OCI-LY7 (cell line): ENCODE measurements around the gene SMYD3. TPM values are rescaled to one million over a fixed set of nuclear protein-coding genes. Genes with fewer than 3 reads are reported as not detected.

Experiments used
- BruUV-seq: library from RNA; stranded (reverse); fragments of 400-500 nt; replicated peaks from 2 replicates; lab custom pipeline; 2021; lab: Mats Ljungman, UMichigan
- CTCF ChIA-PET: fragments of 300-600 bp; sonication (Branson Sonifier 250); formaldehyde crosslinking; loops from one replicate; lab custom pipeline; 2022; ENCODE audit warnings: antibody characterized with exemption; ENCODE audit not compliant: unreplicated experiment; lab: Charles Lee
- POLR2A ChIA-PET: fragments of 300-600 bp; sonication (Branson Sonifier 250); formaldehyde crosslinking; loops from one replicate; lab custom pipeline; 2022; ENCODE audit warnings: antibody characterized with exemption; lab: Charles Lee
- DNase-seq: peaks from one replicate; pipeline ENCODE4 v3.0.0-alpha.2; 2015; ENCODE audit warnings: low spot score
- H2AFZ ChIP-seq: fragments of 200-600 bp; sonication (generic), shearing (Covaris generic); 2 replicates; pipeline ENCODE4 v1.6.1; 2014; ENCODE audit warnings: mild to moderate bottlenecking, antibody characterized with exemption, low read length, moderate library complexity
- H3K27ac ChIP-seq: fragments of 200-600 bp; sonication (generic); 2 replicates; pipeline ENCODE4 v1.5.1; 2014; ENCODE audit warnings: mixed run types, low read depth, mild to moderate bottlenecking, moderate library complexity, low read length, inconsistent platforms; ENCODE audit not compliant: poor library complexity, severe bottlenecking
- H3K36me3 ChIP-seq: fragments of 200-600 bp; sonication (generic); 2 replicates; pipeline ENCODE4 v1.6.1; 2014; ENCODE audit warnings: mild to moderate bottlenecking, antibody characterized with exemption, low read length, moderate library complexity, mixed read lengths; ENCODE audit not compliant: insufficient read depth
- H3K4me1 ChIP-seq: fragments of 200-600 bp; sonication (generic); 2 replicates; pipeline ENCODE4 v1.5.1; 2014; ENCODE audit warnings: mild to moderate bottlenecking, low read length; ENCODE audit not compliant: insufficient read depth, poor library complexity, severe bottlenecking
- H3K4me2 ChIP-seq: fragments of 200-600 bp; sonication (generic); 2 replicates; pipeline ENCODE4 v1.6.1; 2014; ENCODE audit warnings: mild to moderate bottlenecking, low read length
- H3K4me3 ChIP-seq: fragments of 200-600 bp; sonication (generic); 2 replicates; pipeline ENCODE4 v1.5.1; 2014; ENCODE audit warnings: mild to moderate bottlenecking, low read depth, low read length; ENCODE audit not compliant: poor library complexity, severe bottlenecking
- H3K79me2 ChIP-seq: fragments of 200-600 bp; sonication (generic); 2 replicates; pipeline ENCODE4 v1.6.1; 2016; ENCODE audit warnings: low read depth, mild to moderate bottlenecking, low read length, moderate library complexity, mixed read lengths; ENCODE audit not compliant: insufficient read depth
- H3K9me2 ChIP-seq: fragments of 200-600 bp; sonication (generic); 2 replicates; pipeline ENCODE4 v1.6.1; 2016; ENCODE audit warnings: mild to moderate bottlenecking, low read length, mixed read lengths; ENCODE audit not compliant: insufficient read depth
- H3K9me3 ChIP-seq: fragments of 200-600 bp; sonication (generic); 2 replicates; pipeline ENCODE4 v1.6.1; 2014; ENCODE audit warnings: mild to moderate bottlenecking, mixed run types, low read length, mixed read lengths
- H4K20me1 ChIP-seq: fragments of 200-600 bp; sonication (generic); 2 replicates; pipeline ENCODE4 v1.6.1; 2014; ENCODE audit warnings: mild to moderate bottlenecking, antibody characterized with exemption, low read length, moderate library complexity, mixed read lengths; ENCODE audit not compliant: insufficient read depth
- EZH2phosphoT487 ChIP-seq: fragments of 200-600 bp; sonication (generic); IDR thresholded peaks from 2 replicates; pipeline ENCODE4 v1.6.1; 2018; ENCODE audit warnings: low read depth, borderline replicate concordance, mild to moderate bottlenecking, mixed run types, antibody characterized with exemption, low read length, moderate library complexity, mixed read lengths
- intact Hi-C: fragments of 100-400 bp; cut with micrococcal nuclease; formaldehyde crosslinking; loops from one replicate; pipeline ENCODE4 v1.10.0; 2022; ENCODE audit not compliant: unreplicated experiment
- total RNA-seq, 2 experiments: library from RNA; depleted of rRNA in 1 of 2; stranded (reverse); fragments of >200 nt in 1 of 2; shearing (Covaris generic) in 1 of 2; gene quantifications; 2 replicates each; pipeline ENCODE4 v1.2.3, GENCODE V29; 2014 to 2022
- TF ChIP-seq, protein P1 (sequence below): fragments of 200-600 bp; sonication (generic); conservative IDR thresholded peaks from 2 replicates; pipeline ENCODE4 v1.5.1; 2014; ENCODE audit warnings: mild to moderate bottlenecking, antibody characterized with exemption, low read length, moderate library complexity, mixed read lengths

Gene SMYD3
- total RNA-seq, 2 experiments from 2014 or later = 28.9 to 34.5 TPM

DNA sequence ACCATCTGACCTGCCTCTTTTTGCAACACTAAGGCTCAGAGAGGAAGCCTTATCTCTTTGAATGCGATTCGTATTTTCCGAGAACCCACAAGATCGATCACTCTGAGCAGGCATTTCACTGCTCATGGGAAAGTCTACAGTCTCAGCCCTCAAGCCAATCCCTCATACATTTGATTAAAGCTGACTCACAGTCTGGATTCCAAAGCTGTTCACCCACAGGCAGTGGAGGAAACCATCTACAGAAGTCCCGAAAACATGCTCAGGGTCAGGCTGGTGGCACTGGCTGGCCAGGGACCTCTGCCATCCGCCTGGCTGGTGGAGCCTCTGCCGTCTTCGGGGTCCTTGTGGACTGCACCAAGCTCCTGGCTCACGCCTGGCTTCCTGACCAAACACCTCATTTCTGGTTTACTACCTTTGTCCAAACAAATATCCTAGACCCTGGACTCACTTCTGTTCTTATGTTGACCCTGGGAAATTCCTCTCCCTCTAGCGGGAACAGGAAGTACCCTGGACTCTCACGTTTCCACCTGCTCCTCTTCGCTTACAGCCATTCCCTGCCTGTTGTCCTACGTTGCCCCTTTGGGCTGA lies 650.0 kb downstream of the SMYD3 start:
- no peak for DNase-seq
- Histone ChIP-seq H3K4me3 (no peak overlapping the region), H2AFZ (no peak overlapping the region), H4K20me1 (no peaks in the 10 kb centered on the region), H3K4me2 (no peak overlapping the region), H3K4me1 (no peaks in the 10 kb centered on the region), H3K9me3 (no peaks in the 10 kb centered on the region), H3K36me3 (no peaks in the 10 kb centered on the region), H3K27ac (no peak overlapping the region), H3K9me2 (no peaks in the 10 kb centered on the region), H3K79me2 (no peaks in the 10 kb centered on the region)
- TF ChIP-seq, protein P1, sequence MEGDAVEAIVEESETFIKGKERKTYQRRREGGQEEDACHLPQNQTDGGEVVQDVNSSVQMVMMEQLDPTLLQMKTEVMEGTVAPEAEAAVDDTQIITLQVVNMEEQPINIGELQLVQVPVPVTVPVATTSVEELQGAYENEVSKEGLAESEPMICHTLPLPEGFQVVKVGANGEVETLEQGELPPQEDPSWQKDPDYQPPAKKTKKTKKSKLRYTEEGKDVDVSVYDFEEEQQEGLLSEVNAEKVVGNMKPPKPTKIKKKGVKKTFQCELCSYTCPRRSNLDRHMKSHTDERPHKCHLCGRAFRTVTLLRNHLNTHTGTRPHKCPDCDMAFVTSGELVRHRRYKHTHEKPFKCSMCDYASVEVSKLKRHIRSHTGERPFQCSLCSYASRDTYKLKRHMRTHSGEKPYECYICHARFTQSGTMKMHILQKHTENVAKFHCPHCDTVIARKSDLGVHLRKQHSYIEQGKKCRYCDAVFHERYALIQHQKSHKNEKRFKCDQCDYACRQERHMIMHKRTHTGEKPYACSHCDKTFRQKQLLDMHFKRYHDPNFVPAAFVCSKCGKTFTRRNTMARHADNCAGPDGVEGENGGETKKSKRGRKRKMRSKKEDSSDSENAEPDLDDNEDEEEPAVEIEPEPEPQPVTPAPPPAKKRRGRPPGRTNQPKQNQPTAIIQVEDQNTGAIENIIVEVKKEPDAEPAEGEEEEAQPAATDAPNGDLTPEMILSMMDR = no peak
- no peak for TF ChIP-seq EZH2phosphoT487
- intact Hi-C loops = no loop called here
- POLR2A ChIA-PET = no interaction called here
- CTCF ChIA-PET = no interaction called here
- BruUV-seq = no TSS peak

GRCh38 chr1:245855846-245856730 lies 651.0 kb downstream of the SMYD3 start:
- DNase-seq = no peak
- intact Hi-C loops = no loop called here
- no peak overlapping the region for H3K27ac ChIP-seq
- H4K20me1 ChIP-seq = no peaks in the 10 kb centered on the region
- no peaks in the 10 kb centered on the region for H3K36me3 ChIP-seq
- TF ChIP-seq, protein P1 = no peak
- no peak for TF ChIP-seq EZH2phosphoT487
- H3K4me2 ChIP-seq = no peak overlapping the region
- no TSS peak for BruUV-seq
- POLR2A ChIA-PET = interaction anchor here (0.9 kb wide), 1 partner anchor 131 kb away, joined by 4 read pairs; no protein-coding TSS in a partner anchor
- no peaks in the 10 kb centered on the region for H3K9me3 ChIP-seq
- CTCF ChIA-PET = no interaction called here
- no peak overlapping the region for H3K4me3 ChIP-seq
- H3K9me2 ChIP-seq = no peaks in the 10 kb centered on the region
- H3K79me2 ChIP-seq = no peaks in the 10 kb centered on the region
- no peaks in the 10 kb centered on the region for H3K4me1 ChIP-seq
- no peak overlapping the region for H2AFZ ChIP-seq

GRCh38 chr1:245853291-245853690 lies 653.8 kb downstream of the SMYD3 start:
- no peaks in the 10 kb centered on the region for H4K20me1 ChIP-seq
- intact Hi-C loops = no loop called here
- H3K79me2 ChIP-seq = no peaks in the 10 kb centered on the region
- no TSS peak for BruUV-seq
- H3K4me1 ChIP-seq = no peaks in the 10 kb centered on the region
- no peak overlapping the region for H3K4me2 ChIP-seq
- DNase-seq = no peak
- no peak overlapping the region for H2AFZ ChIP-seq
- H3K9me3 ChIP-seq = no peaks in the 10 kb centered on the region
- POLR2A ChIA-PET = interaction anchor here (1.0 kb wide), 1 partner anchor 14 kb away, joined by 3 read pairs; no protein-coding TSS in a partner anchor
- TF ChIP-seq, protein P1 = no peak
- no peak for TF ChIP-seq EZH2phosphoT487
- no peak overlapping the region for H3K4me3 ChIP-seq
- CTCF ChIA-PET = no interaction called here
- no peak overlapping the region for H3K27ac ChIP-seq
- H3K9me2 ChIP-seq = no peaks in the 10 kb centered on the region
- H3K36me3 ChIP-seq = no peaks in the 10 kb centered on the region
